ENCODE data around the gene TMEM132C. TPM values are rescaled to one million over a fixed set of nuclear protein-coding genes. Genes with fewer than 3 reads are reported as not detected.

Gene TMEM132C
- total RNA-seq, 4 donors from 2014 or later, result 2.4 to 5.5 (median 3.3) TPM

DNA sequence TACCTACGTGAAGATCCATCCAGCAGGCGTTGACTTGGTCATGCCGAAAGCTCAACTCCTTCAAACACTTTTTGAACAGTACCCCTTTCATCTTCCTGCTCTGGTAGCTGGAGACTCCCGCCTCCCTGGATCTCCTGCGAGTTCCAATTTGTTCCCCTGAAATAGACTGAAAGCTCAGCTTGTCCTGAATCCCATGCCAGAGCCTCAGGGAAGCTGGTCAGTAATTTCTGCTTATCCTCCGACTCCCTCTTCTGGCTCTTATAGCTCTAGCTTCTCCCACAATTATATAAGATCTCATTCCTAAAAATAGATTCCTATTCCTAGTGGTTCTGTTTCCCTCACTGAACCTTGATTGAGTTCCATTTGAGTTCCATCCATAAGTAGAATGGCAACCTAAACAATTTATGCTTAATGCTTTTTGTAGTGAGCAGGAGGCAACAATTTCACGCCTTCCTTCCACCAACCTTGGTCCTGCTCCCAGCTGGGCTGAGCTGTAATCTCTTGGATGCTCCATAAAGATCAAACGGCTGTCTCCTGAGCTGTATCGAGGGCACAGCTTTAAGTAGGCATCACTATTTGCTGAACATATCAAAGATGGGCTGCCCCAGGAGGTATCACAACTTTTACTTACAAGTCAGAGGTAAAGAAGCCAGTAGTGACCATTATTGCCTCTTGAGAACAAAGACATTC is 8.0 kb upstream of the TMEM132C start:
- WGBS, 2 donors (ENCODE audit: low coverage in 1 of 2), result 35 to 39% methylated on average over 9 of the region's 9 CpGs
- ATAC-seq, result no peak

DNA sequence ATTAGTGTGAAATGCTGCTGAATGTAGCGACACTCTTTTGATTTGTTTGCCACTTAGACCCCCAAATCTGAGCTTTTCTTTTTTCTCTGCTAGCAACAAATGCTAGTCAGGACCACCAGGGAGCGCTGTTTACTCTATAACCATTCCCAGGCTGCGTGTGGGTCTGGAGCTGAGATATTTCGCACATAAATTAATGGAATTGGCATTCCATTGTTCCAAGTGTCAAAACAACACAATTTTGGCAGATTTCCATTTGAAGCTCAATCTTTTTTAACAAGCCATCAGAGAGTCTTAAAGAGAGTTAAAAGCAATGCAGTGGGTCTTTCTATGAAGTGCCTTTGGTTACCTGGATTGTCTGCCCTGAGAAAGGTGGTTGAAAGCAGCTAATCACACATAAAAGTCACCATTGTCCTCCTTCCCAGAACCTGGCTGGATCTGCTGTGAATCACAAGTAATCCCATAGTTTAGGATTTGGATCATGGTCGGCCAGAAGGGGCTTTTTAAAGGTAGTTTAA is 7.4 kb upstream of the TMEM132C start:
- no peak for ATAC-seq
- H3K27me3 ChIP-seq, result peaks cover 46% of the 10 kb centered on the region
- H3K36me3 ChIP-seq, result no peaks in the 10 kb centered on the region
- peaks cover 0 to 28% (median 0%) of the 10 kb centered on the region in 3 donors for H3K9me3 ChIP-seq
- 4 to 5% methylated on average over 5 of the region's 5 CpGs for WGBS, 2 donors (ENCODE audit: low coverage in 1 of 2)
- TF ChIP-seq, protein P1, sequence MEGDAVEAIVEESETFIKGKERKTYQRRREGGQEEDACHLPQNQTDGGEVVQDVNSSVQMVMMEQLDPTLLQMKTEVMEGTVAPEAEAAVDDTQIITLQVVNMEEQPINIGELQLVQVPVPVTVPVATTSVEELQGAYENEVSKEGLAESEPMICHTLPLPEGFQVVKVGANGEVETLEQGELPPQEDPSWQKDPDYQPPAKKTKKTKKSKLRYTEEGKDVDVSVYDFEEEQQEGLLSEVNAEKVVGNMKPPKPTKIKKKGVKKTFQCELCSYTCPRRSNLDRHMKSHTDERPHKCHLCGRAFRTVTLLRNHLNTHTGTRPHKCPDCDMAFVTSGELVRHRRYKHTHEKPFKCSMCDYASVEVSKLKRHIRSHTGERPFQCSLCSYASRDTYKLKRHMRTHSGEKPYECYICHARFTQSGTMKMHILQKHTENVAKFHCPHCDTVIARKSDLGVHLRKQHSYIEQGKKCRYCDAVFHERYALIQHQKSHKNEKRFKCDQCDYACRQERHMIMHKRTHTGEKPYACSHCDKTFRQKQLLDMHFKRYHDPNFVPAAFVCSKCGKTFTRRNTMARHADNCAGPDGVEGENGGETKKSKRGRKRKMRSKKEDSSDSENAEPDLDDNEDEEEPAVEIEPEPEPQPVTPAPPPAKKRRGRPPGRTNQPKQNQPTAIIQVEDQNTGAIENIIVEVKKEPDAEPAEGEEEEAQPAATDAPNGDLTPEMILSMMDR (IDR thresholded peaks at IDR 0.05), result peak; percentile 12 to 68 (median 66)
- TF ChIP-seq POLR2AphosphoS5 (IDR thresholded peaks at IDR 0.05), result no peak
- no peak for TF ChIP-seq POLR2A (IDR thresholded peaks at IDR 0.05)
- peaks cover 0 to 5% (median 0%) of the 10 kb centered on the region in 3 donors for H3K4me1 ChIP-seq
- no peak overlapping the region for H3K4me3 ChIP-seq
- no peak overlapping the region for H3K27ac ChIP-seq

More for the DNA sequence above, 8.0 kb upstream of the TMEM132C start:
- H3K27me3 ChIP-seq, result peaks cover 41% of the 10 kb centered on the region
- peaks cover 0 to 22% (median 0%) of the 10 kb centered on the region in 3 donors for H3K9me3 ChIP-seq
- TF ChIP-seq POLR2AphosphoS5 (IDR thresholded peaks at IDR 0.05) (no peak), EP300 (IDR thresholded peaks at IDR 0.05) (no peak), POLR2A (IDR thresholded peaks at IDR 0.05) (no peak)
- TF ChIP-seq, protein P1 (IDR thresholded peaks at IDR 0.05), result no peak
- no peak overlapping the region for H3K4me3 ChIP-seq
- H3K27ac ChIP-seq, result no peak overlapping the region
- H3K4me1 ChIP-seq, result peaks cover 0 to 5% (median 0%) of the 10 kb centered on the region in 3 donors
- no peaks in the 10 kb centered on the region for H3K36me3 ChIP-seq

DNA sequence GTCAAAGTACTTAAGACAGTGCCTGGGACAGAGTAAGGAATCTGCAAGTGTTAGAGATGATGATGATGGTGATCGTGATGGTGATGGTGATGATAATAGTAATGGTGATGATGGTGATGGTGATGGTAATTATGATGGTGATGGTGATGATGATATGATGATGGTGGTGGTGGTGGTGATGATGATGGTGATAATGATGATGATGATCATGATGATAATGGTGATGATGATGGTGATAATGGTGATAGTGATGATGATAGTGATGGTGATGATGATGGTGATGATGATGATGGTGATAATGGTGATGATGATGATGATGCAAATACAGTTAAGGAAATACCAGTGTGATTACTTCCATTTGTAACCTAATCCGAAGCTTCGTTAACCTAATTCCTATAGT is 5.2 kb upstream of the TMEM132C start:
- Histone ChIP-seq H3K27me3 (peaks cover 68% of the 10 kb centered on the region), H3K4me1 (peaks cover 0 to 14% (median 0%) of the 10 kb centered on the region in 3 donors), H3K4me3 (no peak overlapping the region), H3K36me3 (no peaks in the 10 kb centered on the region), H3K27ac (no peak overlapping the region), H3K9me3 (peaks cover 0 to 21% (median 0%) of the 10 kb centered on the region in 3 donors)
- ATAC-seq, result no peak
- TF ChIP-seq POLR2A (IDR thresholded peaks at IDR 0.05), result no peak
- WGBS, 2 donors (ENCODE audit: low coverage in 1 of 2), result 91 to 93% methylated on average over 3 of the region's 3 CpGs

- peaks cover 77% of the 10 kb centered on the region for H3K27me3 ChIP-seq
- no peak for ATAC-seq
Observed at GRCh38 chr12:128265566-128265965, 1.4 kb upstream of the TMEM132C start.

DNA sequence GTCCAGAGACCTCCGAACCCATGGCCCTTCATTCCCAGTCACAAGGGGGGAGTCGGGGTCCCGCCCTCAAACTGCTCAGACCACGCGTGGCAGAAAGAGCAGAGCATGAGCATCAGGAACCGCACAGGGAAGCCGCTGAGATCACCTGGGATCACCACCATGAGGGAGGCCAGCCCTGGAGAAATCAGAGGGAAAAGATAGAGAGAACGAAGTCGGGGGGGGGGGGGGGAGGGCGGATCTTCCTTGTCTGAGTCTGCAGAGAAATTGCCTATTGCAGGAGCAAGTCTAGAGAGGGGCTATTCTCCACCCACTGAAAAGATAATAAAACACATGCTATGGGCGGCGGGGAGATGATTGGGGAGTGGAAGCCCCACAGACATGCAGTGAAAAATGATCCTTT is 884 bp upstream of the TMEM132C start:
- Histone ChIP-seq H3K27me3 (peaks cover 82% of the 10 kb centered on the region), H3K4me1 (peaks cover 0 to 25% (median 0%) of the 10 kb centered on the region in 3 donors), H3K36me3 (no peaks in the 10 kb centered on the region), H3K4me3 (peak overlapping the region in 1 of 2 donors; percentile 54), H3K27ac (no peak overlapping the region), H3K9me3 (peaks cover 0 to 21% (median 0%) of the 10 kb centered on the region in 3 donors)
- TF ChIP-seq POLR2A (IDR thresholded peaks at IDR 0.05) (no peak), EP300 (IDR thresholded peaks at IDR 0.05) (no peak), POLR2AphosphoS5 (IDR thresholded peaks at IDR 0.05) (no peak)
- TF ChIP-seq, protein P1 (IDR thresholded peaks at IDR 0.05), result no peak
- ATAC-seq, result no peak
- 16% methylated on average over 4 of the region's 12 CpGs; no CpG with 5 or more reads in 1 of the 2 donors for WGBS, 2 donors (ENCODE audit: low coverage in 1 of 2)

More at GRCh38 chr12:128265566-128265965, 1.4 kb upstream of the TMEM132C start:
- WGBS, 2 donors (ENCODE audit: low coverage in 1 of 2), result 24 to 38% methylated on average over 4 to 5 of the region's 7 CpGs
- H3K36me3 ChIP-seq, result no peaks in the 10 kb centered on the region
- H3K4me1 ChIP-seq, result peaks cover 0 to 25% (median 0%) of the 10 kb centered on the region in 3 donors
- TF ChIP-seq POLR2AphosphoS5 (IDR thresholded peaks at IDR 0.05) (no peak), EP300 (IDR thresholded peaks at IDR 0.05) (no peak), POLR2A (IDR thresholded peaks at IDR 0.05) (no peak)
- TF ChIP-seq, protein P1 (IDR thresholded peaks at IDR 0.05), result no peak
- H3K9me3 ChIP-seq, result peaks cover 0 to 21% (median 0%) of the 10 kb centered on the region in 3 donors
- H3K27ac ChIP-seq, result no peak overlapping the region
- no peak overlapping the region for H3K4me3 ChIP-seq
